ENCODE data around the gene SFSWAP.
"Not testable (repeated sequence)": the region's sequence is repeated elsewhere in the genome, so short reads cannot be mapped to it uniquely, and the experiment has no call there.

SFSWAP gene

DNA sequence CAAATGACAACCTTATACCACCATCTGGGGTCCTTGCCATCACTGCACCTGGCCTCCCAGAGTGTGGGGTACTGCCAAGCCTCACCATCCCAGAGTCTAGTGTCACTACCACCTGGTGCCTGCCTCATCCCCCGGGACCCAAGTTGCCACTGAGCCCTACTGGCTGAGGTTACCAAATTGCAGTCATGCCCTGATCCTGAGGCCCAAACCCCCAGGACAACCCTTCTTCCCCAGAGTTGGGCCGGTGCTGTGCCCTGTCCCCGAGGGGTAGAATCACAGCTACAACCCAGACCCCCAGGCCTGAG is 8.4 kb upstream of the SFSWAP start:
- DNase-seq (ENCODE audit: low spot score), result no peak

DNA sequence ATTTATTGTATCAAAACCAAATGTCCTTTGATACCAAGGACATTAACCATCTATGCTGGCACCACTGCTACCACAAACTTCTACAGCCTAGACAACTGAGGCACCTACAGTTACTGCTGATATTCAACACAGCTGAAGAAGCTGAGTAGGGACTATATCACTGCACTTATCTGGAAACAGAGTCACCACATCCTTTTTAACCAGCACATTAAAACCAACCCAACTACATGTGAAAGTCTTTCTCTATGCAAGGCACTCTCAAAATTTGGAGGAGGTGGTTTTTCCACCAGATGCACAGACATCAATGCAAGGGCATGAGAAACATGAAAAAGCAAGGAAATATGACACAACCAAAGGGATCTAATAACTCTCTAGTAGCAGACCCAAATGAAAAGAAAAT is 7.7 kb upstream of the SFSWAP start:
- no peak for DNase-seq (ENCODE audit: low spot score)

DNA sequence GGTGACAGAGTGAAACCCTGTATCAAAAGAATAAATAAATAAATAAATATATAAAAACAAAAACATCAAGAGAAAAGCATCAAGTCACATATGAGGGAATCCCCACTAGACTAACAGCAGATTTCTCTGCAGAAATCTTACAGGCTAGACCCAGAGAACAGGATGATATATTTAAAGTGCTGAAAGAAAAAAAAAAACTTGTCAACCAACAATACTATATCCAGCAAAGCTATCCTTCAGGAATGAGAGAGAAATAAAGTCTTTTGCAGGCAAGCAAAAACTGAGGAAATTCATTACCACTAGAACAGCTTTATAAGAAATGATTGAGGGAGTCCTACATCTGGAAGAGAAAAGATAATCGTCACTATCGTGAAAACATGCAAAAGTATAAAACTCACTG is 6.4 kb upstream of the SFSWAP start:
- DNase-seq (ENCODE audit: low spot score), result no peak

DNA sequence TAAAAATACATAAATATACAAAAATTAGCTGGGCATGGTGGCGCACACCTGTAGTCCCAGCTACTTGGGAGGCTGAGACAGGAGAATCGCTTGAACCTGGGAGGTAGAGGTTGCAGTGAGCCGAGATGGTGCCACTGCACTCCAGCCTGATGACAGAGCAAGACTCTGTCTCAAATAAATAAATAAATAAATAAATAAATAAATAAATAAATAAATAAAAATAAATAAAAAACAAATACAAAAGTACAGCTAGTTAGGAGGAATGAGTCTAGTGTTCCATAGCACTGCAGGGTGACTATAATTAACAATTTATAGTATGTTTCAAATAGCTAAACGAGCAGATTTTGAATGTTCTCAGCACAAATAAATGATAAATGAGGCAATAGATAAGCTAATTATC is 4.2 kb upstream of the SFSWAP start:
- DNase-seq (ENCODE audit: low spot score), result not testable (repeated sequence)

GRCh38 chr12:131709226-131709625 is 1.7 kb upstream of the SFSWAP start:
- no peak for DNase-seq (ENCODE audit: low spot score)

GRCh38 chr12:131711551-131712205 is 788 bp downstream of the SFSWAP start:
- no peak for DNase-seq (ENCODE audit: low spot score)

GRCh38 chr12:131713349-131713748 is 2.5 kb downstream of the SFSWAP start:
- no peak for DNase-seq (ENCODE audit: low spot score)

DNA sequence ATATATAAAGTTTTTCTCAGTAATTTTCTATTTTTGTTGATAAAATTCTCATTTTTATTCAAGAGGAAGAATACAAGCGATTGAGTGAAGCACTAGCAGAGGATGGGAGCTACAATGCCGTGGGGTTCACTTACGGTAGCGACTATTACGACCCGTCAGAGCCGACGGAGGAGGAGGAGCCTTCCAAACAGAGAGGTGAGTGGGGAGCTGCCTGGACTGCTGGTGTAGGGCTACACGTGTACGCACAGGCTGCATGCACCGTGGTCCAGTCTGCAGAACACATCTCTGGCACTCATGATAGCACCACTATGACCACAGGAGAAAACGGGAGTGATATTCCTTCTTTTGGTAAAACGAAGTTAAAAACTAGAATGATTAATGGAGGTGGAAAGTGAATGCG is 3.9 kb downstream of the SFSWAP start:
- DNase-seq (ENCODE audit: low spot score), result no peak

DNA sequence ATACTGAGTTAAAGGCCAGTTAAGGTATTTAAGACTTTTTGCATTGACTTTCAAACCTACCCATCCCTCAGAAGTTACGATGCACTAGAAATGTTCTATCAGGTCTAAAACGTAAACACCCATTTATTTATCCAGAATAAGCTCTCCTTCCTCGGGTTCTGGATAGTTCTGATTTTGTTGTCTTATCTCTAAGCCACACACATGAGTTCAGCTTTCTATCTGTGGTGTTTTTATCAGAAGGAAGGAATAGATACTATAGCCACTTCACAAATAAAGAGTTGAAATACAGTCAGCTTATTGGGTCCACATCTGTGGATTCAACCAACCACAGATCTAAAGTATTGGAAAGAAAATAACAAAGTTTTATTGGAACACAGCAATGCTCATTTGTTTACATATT is 5.4 kb downstream of the SFSWAP start:
- DNase-seq (ENCODE audit: low spot score), result no peak

DNA sequence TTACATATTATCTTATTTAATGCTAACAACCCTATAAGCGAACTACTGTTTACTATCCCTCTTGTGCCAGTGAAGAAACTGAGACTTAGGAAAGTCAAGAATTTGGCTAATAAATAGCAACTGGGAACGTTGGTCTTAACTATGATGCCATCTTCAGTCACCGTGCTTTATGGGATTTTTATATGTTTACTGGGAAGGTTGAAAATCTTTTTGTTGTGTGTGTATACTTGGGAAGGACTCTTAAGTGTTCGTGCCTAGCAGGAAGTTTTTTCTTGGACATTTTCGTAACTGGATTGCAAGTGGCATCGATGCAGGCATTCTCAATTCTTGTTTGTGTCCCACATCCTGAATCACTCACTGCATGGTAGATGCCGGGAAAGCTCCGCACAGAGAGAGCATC is 9.4 kb downstream of the SFSWAP start:
- DNase-seq (ENCODE audit: low spot score), result no peak

DNA sequence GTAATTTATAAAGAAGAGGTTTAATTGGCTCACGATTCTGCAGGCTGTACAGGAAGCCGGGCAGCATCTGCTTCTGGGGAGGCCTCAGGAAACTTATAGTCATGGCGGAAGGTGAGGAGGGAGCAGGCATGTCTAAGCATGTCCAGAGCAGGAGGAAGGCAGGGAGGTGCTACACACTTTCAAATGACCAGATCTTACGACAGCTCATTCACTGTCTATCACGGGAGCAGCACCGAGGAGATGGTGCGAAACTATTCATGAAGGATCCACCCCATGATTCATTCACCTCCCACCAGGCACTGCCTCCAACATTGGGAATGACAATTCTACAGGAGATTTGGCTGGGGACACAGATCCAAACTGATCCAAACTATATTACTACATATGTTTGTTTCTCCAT is 10.0 kb downstream of the SFSWAP start:
- DNase-seq (ENCODE audit: low spot score), result no peak

DNA sequence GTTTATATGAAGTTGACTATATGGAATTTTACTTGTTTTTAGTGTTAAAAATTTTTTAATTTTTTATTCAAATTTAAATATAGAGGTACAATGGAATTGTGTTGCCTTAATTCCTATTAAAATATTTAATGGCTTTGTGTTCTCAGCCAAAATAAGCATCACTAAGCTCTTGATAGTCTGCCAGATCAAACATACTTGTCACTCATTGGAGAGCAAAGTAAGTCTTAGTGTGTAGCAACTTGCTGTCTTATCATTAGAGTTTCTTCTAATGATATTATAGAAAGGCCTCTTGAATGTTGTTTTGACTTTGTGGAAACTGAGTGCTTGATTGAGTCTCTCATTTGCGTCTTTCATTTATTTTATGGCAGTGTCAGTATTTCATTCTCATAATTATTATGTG is 10.7 kb downstream of the SFSWAP start:
- no peak for DNase-seq (ENCODE audit: low spot score)

- no peak for DNase-seq (ENCODE audit: low spot score)
Measured at GRCh38 chr12:131723532-131723931, 12.6 kb downstream of the SFSWAP start.

DNA sequence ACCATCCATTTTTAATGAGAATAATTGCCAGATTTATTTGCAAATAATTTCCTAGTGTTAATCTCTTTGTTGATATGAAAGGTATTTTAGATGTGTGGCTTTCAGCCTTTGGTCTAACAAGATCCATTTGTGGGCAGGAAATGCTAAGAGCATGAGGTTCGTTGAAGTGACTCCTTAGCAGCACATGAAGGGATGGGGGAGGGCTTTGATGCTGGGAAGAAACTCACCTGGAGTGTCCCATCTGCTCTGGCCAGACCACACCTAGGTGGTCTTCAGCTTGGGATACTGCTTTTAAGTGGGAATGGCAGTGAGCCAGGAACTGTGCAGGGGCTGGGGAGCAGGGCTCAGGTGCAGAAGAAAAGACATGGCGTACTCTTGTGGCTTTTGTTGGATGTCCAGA is 13.6 kb downstream of the SFSWAP start:
- no peak for DNase-seq (ENCODE audit: low spot score)

DNA sequence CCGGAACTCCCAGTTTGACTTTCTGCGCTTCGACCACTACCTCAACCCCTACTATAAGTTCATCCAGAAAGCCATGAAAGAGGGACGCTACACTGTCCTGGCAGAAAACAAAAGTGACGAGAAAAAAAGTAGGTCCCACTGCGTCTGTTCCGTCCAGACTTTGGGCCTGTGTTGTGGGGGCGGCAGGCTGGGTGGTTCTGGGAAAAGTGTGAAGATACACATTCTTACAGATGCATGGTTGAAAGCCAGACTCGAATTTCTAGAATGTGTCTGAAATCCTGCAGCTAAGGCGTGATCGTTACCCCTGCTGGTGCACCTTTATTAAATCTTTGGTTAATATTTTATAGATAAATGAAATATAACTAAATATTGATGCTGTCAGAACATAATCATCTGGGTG is 14.6 kb downstream of the SFSWAP start:
- DNase-seq (ENCODE audit: low spot score), result no peak

- no peak for DNase-seq (ENCODE audit: low spot score)
Measured at GRCh38 chr12:131728720-131729119, 17.8 kb downstream of the SFSWAP start.

DNA sequence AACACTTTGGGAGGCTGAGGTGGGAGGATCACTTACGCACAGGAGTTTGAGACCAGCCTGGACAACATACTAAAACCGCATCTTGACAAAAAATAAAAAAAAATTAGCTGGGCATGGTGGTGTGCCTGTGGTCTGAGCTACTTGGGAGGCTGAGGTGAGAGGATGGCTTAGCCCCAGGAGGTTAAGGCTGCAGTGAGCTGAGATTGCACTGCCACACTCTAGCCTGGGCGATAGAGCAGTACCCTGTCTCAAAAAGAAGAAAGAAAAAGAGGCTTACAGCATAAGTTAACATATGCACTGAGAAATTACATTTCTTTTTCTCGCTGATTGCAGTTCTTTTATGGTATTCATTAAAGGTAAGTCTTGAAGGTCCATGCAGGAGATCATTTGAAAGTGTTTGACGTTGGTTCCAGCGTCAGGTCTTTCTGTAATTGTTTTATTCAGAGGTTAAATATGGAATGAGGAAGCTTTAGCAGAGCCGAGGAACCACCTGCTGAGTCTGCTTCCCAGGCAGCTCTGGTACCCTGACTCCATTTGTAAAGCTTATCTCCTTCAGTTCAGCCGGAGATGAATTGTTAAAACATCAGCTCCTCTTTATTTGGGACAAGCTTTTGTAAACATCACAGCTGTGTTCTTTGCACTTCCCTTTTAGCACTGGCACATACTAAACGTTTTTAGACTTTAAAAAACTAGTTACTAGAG is 18.5 kb downstream of the SFSWAP start:
- DNase-seq (ENCODE audit: low spot score), result no peak

GRCh38 chr12:131732996-131733615 is 22.2 kb downstream of the SFSWAP start:
- no peak for DNase-seq (ENCODE audit: low spot score)

GRCh38 chr12:131733874-131734273 is 23.0 kb downstream of the SFSWAP start:
- no peak for DNase-seq (ENCODE audit: low spot score)

GRCh38 chr12:131734336-131735152 is 23.7 kb downstream of the SFSWAP start:
- no peak for DNase-seq (ENCODE audit: low spot score)

GRCh38 chr12:131735153-131735456 is 24.2 kb downstream of the SFSWAP start:
- no peak for DNase-seq (ENCODE audit: low spot score)

DNA sequence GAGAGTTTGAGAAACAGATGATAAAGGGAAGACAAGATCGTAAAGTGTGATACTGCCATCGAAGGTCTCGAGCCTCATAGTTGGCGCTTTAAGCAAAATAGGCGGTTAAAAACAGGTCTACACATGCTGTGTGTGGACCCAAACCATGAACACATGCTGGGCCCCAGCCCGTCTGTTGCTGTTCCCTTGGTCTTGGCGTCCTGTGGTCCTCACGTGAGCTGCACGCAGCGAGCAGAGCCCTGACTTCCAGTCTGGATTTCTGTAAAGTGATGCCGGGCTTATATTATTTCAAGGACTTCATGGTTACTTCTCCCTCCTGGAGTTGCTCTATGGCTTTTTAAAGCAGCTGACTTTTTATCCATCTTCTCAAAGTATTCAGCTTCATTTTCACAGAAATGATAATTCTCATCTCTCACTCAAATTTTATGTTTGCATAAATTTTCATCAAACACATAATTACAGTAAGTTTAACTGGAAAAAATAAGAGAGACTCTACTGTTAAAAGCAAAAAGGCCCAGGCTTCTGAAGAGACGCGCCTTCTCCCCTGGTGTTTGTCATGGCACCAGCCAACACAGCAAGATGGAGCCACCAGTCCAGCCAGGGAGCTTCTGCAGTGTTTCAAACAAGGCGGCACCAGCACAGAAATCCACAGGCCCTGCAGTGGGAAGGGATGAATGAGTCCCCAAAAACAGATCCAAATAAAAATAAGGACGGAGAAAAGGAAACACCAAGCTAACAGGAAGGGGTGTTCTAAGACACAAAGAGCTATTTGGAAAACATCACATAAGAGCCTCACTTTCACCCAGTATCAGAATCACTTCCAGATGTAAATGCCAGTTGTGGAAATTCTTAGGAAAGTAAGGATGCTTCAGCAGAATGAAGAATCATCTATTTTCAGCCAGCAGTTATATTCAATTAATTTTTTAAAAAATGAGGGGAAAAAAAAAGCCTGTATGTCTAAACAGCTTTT is 24.9 kb downstream of the SFSWAP start:
- no peak for DNase-seq (ENCODE audit: low spot score)

Data from HuH-7 (cell line).